Measurements from ENCODE around the gene GALT.
A peak's percentile ranks its signal among the peaks of the same experiment; 100 is the strongest.

Gene GALT

GRCh38 chr9:34652602-34653000, 6.1 kb downstream of the GALT start:
- no peak for DNase-seq

- DNase-seq: peak; percentile 38
These were observed 6.9 kb downstream of the GALT start for GRCh38 chr9:34653151-34654072.

DNA sequence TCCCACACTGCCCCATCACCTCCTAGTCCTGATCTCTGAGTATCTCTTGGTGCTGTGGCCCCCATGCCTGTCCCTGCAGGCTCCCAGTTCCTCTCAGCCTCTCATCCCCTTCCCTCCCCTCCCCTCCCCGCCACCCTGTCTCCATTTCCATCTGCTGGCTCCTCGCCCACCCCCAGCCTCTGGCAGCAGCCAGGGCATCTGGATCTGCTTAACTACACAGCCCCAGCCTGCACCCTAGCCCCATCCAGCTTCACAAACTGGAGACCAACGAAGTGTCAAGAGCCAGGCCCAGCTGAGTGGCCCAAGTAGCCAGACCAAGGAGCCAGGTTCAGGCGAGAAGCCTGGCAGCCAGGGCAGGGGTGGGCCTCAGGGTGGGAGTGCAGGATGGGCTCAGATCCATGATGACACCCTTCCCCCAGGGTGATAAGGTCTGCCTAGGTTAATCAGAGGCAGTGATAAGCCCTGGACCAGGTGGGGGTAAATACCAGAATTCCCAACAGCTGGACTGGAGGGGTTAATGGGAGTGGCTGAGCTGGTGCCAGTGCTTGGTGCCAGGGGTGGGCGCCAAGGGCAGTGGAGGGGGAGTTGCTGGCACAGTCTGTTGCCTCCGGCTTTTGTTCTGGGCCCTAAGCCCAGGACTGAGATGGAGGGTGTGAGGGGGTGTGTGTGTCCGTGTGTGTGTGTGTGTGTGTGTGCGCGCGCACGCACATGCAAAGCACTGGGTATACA, 8.0 kb downstream of the GALT start:
- DNase-seq: peak; percentile 96

GRCh38 chr9:34655394-34655793, 8.9 kb downstream of the GALT start:
- no peak for DNase-seq

- no peak for DNase-seq
These were observed 10.5 kb downstream of the GALT start for GRCh38 chr9:34656992-34657391.

DNA sequence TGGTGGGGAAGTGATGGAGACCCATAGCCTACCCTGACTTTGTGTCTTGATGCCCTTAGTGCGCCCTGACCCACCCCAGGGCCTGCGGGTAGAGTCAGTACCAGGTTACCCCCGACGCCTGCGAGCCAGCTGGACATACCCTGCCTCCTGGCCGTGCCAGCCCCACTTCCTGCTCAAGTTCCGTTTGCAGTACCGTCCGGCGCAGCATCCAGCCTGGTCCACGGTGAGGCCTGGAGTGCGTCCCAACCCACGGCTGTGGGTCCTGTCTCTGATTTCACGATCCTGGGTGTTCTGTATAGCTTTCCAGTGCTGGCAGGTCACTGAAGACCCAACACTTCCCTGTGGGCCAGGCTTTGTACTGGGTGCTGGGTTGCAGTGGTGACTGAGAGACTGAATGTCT, 12.0 kb downstream of the GALT start:
- no peak for DNase-seq

- no peak for DNase-seq
These were observed 13.2 kb downstream of the GALT start for GRCh38 chr9:34659592-34660253.

DNA sequence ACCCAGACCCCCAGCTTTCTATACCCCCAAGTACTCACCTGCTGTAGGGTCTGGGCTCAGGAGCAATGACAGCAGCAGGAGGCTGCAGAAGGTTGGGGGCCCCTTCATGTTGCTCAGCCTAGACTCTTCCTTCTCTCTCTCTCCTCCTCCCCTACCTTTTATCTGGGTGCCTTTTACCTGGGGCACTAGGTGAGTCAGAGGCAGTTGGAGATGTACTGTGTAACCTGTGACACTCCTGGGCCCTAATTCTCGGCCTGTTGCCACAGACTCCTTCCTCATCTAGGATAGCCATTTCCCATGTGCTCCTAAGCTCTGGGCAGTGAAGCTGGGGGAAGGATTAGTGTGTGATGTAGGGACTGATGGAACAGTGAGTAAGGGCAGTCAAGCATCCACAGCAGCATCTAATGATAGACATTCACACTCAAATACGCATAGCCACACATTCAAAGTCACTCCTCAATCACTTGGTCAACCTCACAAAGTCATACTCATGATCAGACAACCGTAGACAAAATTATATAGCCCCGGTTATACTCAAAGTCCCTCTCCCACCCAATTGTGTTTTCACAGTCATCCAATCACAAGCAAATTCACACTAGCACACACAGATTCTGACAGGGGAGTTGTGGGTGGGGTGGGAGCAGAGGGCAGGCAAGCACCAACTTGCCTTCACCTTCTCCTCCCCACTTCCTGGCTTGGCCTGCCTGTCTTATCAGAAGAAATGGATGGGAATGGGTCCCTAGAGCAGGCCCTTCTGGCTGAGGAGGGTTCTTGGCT, 16.2 kb downstream of the GALT start, which contains the start of gene CCL27:
CCL27 (minus strand) TSS at position 132 of the 777 bp plus-strand sequence; CDS start at position 108, 24 bp downstream.
- DNase-seq: no peak

- DNase-seq: no peak
These were observed 16.8 kb downstream of the GALT start for GRCh38 chr9:34663303-34663605.

DNA sequence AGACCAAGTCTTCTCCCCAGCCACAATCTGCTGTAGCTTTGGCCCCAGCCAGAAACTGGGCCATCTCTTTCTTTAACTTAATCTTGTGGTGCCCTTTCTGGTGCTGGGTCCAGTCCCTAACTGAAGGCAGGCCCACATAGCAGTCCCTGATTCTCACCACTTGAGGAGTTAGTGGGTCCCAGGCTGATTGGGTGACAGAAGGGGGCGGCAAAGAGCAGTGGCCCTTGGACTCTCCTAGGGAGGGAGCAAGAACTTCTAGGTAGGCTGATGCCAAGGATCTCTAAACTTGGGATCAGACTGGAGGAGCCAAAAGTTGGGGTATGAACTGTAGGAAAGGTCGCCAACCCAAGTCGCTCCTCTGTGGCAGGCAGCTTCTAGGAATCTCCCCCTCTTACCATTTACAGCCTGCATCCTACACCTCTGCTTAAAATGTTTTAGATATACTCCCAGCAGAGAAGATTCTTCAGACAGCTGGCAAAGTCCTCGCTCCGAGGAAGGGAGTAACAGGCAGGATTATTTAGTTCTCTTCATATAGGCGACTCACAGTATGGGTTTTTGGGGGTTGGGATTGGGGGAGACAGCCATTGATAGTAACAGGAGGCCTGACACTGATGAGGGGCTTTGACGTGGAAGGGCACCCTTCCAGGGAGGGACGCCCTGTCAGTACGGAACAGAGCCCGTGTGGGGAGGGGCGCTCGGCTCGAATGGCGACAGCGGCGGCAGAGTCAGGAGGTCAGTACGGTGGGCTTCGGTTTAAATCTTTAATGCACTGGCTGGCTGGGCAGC, 18.0 kb downstream of the GALT start:
- peak; percentile 16 for DNase-seq

- DNase-seq: no peak
These were observed 18.5 kb downstream of the GALT start for GRCh38 chr9:34665067-34665380.

DNA sequence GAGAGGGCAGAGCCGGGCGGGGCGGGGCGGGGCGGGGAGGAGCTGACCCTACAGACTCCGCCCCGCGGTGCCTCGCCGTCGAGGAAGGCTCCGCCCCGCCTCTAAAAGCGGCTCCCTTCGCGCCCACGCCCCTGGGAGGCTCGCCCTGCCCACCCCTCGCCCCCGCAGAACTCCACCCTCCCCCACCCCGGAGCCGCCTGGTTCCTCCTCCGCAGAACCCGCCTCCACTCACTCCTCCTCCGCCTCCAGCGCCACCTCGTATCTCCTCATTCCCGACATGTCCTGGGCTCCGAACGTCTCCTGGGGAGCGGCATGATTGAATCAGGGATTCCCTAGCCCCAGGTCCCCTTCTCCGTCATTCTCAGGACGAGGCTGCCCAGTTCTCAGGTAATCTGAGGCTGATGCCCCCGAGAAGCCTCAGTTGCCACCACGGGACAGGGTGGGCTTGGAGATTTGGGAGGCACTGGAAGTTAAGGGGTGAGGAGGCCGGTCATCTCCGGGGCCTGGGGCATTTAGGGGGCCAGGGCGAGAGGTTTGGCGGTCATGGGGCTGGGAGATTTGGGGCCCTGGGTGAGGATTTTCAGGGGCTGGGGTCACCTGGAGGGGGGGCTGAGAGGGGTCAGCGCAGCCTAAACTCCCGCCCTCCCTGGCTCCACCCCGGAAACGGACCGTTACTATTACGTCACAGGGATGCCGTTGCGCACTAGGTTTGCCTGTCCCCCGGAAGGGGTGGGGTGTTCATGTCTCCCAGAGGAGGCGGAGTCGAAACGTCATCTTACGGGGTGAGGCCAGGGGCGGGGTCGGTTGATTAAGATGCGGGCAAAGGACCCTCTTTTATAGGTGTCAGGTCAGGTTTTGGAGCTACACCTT, 19.1 kb downstream of the GALT start:
- DNase-seq: peak; percentile 96

GRCh38 chr9:34669809-34670562, 23.5 kb downstream of the GALT start:
- DNase-seq: no peak

- no peak for DNase-seq
These were observed 24.8 kb downstream of the GALT start for GRCh38 chr9:34671307-34671706.

GRCh38 chr9:34674440-34674839, 28.0 kb downstream of the GALT start:
- DNase-seq: no peak

DNA sequence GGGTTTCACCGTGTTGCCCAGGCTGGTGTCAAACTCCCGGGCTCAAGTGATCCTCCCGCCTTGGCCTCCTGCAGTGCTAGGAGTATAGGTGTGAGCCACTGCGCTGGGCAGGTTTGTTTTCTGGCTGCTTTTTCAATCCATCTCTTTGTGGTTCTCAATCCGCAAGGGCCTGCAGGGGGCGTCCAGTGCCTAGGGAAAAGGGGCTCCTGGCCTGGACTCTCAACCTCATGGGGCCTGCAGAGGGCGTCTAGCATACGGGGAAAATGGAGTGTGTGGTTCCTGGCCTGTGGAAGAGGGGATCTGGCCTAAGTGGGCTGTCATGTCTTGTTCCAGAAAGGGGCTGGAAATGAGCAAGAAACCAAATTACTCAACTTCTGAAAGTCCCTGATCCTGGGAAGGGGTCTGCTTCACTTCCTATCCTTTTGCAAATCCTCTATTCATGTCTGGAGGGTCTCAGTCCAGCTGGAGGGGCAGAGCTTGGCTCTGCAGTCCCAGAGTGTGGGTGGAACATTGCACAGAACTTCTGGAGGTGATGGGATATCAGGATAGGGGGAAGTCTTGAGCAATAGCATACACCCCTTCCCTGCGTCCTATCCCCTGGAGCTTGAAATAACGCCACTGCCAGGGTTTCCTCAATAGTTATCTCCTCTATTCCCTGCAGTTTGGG, 28.7 kb downstream of the GALT start:
- peak; percentile 92 for DNase-seq

DNA sequence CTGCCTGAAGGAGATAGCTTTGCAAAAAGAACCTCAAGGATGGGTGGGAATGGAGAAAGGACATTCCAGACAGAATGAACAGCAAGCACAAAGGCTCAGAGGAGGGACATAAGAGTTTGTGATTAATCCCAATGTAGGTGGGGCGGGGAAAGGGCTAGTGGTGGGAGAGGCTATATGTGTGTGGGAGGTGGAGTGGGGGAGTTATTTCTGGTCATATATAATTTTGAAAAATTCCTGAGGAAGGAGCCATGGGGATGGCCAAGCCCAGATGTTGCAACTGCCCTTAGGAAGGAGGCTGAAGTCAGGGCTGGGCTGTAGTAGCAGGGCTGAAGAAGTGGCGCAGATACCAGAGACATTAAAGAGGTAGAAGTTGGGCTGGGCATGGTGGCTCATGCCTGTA, 29.4 kb downstream of the GALT start:
- DNase-seq: no peak

GRCh38 chr9:34684145-34684544, 37.7 kb downstream of the GALT start:
- no peak for DNase-seq

DNA sequence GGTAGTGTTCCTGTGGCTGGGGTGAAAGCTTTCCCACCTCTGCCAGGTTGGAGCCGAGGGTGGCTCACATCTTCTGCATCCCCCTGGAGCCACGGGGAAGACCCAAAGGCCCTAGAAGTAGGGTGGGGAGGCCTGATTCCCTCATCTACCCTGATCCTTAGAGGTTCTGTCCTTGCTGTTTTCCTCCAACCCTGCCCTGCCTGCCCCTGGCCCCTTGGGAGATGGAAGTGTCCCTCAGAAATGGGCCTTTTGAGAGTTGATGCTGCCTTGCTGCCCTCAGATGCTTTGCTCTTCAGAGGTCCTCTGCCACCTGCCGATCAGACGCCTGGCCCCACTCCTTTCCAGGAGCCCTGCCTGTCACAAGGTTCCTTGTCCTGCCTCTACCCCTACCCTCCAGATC, 38.3 kb downstream of the GALT start:
- no peak for DNase-seq

DNA sequence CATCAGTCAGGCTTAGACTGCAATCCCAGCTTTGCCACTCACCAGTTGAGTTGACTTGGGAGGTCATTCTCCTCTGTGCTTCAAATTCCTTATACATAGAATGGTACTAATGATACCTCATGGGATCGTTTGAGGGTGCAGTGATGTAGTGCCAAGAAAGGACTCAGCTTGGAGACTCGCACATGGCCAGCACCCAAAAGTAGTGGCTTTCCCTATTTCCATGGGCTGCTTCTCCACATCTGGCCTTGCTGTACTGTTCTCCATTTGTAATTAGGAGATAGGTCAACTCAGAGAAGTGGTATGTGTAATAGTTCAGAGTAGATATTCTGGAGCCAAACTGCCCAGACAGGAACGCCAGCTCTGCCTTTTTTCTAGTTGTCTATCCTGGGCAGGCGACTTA, 39.1 kb downstream of the GALT start:
- DNase-seq: no peak

Measured in NCI-H1092 treated with DMSO at 0.1 percent for 48 hours (cell line).